CD4-positive, alpha-beta T cell treated with Interleukin-4 for 4 hours (primary cell): ENCODE data around the gene WNT9B.

Experiments
- DNase-seq: peaks from one replicate; pipeline ENCODE4 v3.0.0-alpha.2; 2020

The WNT9B gene

GRCh38 chr17:46885415-46886309 is 34.3 kb downstream of the WNT9B start:
- DNase-seq = no peak

GRCh38 chr17:46886310-46886663 is 34.9 kb downstream of the WNT9B start:
- no peak for DNase-seq

DNA sequence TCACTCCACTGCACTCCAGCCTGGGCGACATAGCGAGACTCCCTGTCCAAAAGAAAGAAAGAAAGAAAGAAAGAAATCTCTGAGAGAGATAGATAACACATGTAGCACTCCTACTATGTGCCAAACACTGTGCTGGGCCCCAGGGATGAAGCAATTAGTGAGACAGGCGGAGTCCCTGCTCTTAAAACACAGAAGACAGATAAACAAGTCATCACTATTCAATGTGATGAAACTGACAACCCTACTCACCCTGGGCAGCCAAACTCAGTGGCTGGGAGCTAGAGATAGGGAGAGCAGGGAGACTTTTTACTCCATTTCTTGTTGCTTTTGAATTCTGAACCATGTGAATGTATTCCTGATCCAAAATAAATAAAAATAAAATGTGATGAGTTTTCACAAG is 36.3 kb downstream of the WNT9B start:
- no peak for DNase-seq

DNA sequence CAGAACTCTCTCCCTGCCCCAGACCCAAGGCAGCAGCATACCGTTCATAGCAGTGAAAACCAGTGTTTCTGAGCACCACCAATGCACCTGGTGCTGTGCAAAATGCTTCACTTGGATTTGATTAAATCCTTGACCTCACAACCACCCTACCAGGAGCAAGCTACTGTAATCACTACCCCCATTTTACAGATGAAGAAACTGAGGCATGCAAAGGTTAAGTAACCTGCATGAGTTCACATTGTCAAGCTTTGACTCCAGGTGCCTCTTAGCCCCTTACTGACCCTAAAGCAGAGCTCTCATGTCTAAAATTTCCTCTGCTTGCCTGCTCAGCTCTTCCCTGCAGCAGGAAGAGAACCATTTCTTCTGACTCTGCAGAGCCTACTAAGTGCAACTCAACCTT is 37.3 kb downstream of the WNT9B start:
- DNase-seq = no peak

- no peak for DNase-seq
These were observed 38.1 kb downstream of the WNT9B start for GRCh38 chr17:46889519-46889918.

GRCh38 chr17:46889992-46890564 is 38.7 kb downstream of the WNT9B start:
- no peak for DNase-seq

DNA sequence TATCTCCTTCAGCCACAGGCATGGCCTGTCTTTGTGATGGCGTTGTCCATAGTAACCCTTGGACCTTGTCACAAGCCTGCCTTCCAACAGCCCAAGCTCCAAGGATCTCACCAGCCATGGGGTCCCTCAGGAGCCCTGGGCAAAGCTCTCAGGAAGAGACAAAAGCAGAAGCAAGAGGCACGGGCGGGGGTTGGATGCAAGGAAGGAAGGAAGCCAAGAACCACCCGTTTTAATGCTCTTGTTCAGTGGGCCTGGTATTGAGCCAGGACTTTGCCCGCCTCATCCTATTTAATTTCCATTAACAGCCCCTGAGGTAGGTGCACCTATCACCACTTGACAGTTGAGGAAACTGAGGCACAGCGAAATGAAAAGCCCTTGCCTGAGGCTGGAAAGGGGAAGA is 39.3 kb downstream of the WNT9B start:
- DNase-seq = no peak

- DNase-seq = no peak
These were observed 40.9 kb downstream of the WNT9B start for GRCh38 chr17:46892192-46892703.

GRCh38 chr17:46894024-46894423 is 42.6 kb downstream of the WNT9B start:
- no peak for DNase-seq

DNA sequence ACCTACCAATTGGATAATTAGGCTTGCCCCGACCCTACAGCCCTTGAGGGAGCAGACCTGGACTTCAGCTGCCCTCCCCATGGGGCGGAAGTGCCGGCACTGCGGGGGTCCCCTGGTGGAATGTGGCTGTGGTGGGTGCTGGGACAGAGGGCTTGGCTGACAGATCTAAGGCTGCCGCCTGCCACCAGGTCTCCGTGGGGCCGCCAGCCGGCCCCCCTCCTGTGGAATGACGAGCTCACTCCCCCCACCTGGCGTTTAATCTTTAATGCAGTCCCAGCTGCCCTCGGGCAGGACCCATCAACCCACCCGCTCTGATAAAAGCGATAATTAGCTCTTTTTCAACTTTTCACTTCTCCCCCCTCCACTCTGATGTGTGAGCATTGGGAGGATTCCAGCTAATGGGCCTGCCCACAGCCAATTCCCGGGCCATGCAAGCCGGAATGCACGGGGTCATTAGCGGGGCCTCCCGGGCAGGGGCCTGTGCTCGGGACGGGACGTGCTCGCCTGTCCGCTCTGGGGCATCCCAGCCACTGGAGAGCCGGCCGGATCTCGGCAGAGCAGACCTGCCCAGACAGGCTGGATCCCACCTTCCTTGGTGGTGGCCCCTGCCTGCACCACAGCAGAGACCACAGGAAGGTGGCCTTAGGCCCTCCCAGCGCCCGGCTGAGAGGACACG is 43.2 kb downstream of the WNT9B start:
- DNase-seq = no peak

- DNase-seq = no peak
These were observed 43.8 kb downstream of the WNT9B start for GRCh38 chr17:46895171-46895570.

DNA sequence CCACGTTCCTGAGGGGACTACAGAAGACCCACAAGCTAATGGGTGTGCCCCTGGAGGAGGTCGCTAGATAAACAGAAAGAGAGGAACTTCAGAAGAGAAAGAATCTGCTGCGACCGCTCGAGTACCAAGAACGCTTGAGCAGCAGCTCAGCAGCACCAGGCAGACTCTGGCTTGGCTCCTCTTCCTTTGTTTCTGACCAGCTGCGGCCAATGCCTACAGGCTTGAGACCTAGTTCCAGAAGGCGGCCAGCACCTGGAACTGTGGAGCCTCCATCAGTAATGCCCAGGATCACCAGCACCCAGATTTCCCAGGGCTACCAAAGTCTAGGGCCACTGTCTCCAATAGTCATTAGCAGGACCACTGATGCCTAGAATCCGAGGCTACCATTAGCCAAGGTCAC is 45.6 kb downstream of the WNT9B start:
- DNase-seq = no peak

DNA sequence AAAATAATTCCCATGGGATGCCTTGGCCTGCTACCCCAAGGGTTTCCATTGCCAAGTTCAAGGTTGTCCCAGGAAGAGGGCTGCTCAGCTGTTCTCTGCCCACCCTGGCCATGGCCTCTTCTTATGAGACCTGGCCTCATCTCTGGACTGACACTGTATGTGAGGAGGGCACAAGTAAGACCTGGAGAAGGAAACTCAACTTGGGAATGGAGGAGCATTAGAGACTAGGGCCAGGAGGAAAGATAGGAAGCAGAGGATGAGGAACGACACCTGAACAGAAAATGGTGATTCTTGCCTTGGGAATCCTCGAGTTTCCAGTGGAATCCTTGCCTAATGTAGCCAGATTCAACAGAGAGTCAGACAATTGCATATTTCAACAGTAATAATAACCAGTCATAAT is 47.0 kb downstream of the WNT9B start:
- DNase-seq = no peak

DNA sequence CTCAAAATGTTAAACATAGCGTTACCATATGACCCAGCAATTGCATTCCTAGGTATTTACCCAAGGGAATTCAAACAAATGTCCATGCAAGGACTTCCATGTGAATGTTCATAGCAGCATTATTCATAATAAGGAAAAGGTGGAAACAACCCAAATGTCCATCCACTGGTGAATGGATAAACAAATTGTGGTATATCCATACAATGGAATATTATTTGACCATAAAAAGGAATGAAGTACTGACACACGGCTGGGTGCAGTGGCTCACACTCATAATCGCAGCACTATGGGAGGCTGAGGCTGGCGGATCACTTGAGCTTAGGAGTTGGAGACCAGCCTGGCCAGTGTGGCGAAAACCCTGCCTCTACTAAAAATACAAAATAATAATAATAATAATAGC is 47.5 kb downstream of the WNT9B start:
- no peak for DNase-seq

DNA sequence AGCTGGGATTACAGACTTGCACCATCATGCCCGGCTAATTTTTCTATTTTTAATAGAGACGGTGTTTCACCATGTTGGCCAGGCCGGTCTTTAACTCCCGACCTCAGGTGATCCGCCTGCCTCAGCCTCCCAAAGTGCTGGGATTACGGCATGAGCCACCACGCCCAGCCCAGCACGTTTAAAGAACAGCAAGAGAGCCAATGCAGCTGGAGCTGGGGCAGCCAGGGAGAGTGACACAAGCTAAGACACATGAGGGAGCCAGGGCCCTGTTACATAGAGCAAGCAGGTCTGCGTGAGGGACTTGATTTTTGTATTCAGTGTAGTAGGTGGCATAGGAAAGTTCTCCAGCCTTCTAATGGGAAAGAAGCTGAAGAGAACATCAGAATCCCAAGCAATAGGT is 49.9 kb downstream of the WNT9B start:
- no peak for DNase-seq

- no peak for DNase-seq
These were observed 52.6 kb downstream of the WNT9B start for GRCh38 chr17:46903762-46904672.

- no peak for DNase-seq
These were observed 56.8 kb downstream of the WNT9B start for GRCh38 chr17:46908068-46908737.

- no peak for DNase-seq
These were observed 59.0 kb downstream of the WNT9B start for GRCh38 chr17:46910179-46910927.

- no peak for DNase-seq
These were observed 59.9 kb downstream of the WNT9B start for GRCh38 chr17:46911311-46911710.

GRCh38 chr17:46915596-46915995 is 64.2 kb downstream of the WNT9B start:
- no peak for DNase-seq

DNA sequence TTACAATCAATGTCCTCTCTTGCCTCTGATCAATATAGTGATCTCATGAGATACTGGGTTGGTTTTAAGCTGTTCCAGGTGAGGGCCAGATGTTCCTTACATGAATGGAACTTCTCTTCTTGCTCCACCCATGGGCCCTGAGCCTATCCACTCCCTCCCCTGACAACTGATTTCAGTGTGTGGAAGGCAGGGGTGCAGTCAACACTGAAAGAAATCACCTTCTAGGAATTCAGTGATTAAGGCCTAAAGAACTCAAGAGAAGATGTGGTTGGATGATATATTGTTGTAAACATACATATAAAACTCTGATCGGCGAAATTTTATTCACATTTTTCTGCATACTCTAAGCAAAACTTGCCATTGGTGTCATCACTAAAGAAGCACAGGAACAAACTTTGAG is 64.8 kb downstream of the WNT9B start:
- DNase-seq = no peak

DNA sequence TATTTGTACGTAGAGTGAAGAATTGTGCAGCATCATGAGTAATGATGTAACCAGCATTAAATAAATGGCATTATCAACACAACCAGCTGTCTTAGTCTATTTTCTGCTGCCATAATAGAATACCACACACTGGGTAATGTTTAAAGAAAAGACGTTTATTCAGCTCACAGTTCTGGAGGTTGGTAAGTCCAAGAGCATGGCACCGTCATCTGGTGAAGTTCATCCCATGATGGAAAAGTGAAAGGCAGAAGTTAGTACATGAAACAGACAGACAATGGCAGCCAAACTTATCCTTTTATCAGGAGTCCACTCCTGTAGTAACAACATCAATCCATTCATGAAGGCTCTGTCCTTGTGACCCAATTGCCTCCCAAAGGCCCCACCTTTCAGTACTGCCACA is 65.2 kb downstream of the WNT9B start:
- no peak for DNase-seq
